DND-41 (cell line): Measurements from ENCODE around the gene BCL11A.

Source experiments
- EZH2 ChIP-seq: IDR thresholded peaks from 3 replicates; pipeline ENCODE4 v1.6.1; 2012; ENCODE audit warnings: borderline replicate concordance, low read depth, mild to moderate bottlenecking, moderate library complexity, low read length, inconsistent platforms; ENCODE audit not compliant: severe bottlenecking
- TF ChIP-seq, protein P1 (sequence below): IDR thresholded peaks from 2 replicates; pipeline ENCODE4 v1.5.1; 2012; ENCODE audit warnings: borderline replicate concordance, low read length, moderate library complexity, mild to moderate bottlenecking; ENCODE audit not compliant: poor library complexity, severe bottlenecking; ENCODE audit errors: extremely low read depth

- TF ChIP-seq, protein P1, sequence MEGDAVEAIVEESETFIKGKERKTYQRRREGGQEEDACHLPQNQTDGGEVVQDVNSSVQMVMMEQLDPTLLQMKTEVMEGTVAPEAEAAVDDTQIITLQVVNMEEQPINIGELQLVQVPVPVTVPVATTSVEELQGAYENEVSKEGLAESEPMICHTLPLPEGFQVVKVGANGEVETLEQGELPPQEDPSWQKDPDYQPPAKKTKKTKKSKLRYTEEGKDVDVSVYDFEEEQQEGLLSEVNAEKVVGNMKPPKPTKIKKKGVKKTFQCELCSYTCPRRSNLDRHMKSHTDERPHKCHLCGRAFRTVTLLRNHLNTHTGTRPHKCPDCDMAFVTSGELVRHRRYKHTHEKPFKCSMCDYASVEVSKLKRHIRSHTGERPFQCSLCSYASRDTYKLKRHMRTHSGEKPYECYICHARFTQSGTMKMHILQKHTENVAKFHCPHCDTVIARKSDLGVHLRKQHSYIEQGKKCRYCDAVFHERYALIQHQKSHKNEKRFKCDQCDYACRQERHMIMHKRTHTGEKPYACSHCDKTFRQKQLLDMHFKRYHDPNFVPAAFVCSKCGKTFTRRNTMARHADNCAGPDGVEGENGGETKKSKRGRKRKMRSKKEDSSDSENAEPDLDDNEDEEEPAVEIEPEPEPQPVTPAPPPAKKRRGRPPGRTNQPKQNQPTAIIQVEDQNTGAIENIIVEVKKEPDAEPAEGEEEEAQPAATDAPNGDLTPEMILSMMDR, result no peak
- no peak for TF ChIP-seq EZH2
Measured at GRCh38 chr2:60507211-60507965, 46.1 kb downstream of the BCL11A start.
